ENCODE measurements around the gene MAPK8IP2.

The MAPK8IP2 gene

GRCh38 chr22:50576070-50576469, 24.5 kb upstream of the MAPK8IP2 start:
- DNase-seq, result no peak

- DNase-seq, result no peak
Observed at GRCh38 chr22:50576806-50577696, 23.5 kb upstream of the MAPK8IP2 start.

- DNase-seq, result no peak
Observed at GRCh38 chr22:50577697-50577986, 23.0 kb upstream of the MAPK8IP2 start.

GRCh38 chr22:50577987-50578775, 22.4 kb upstream of the MAPK8IP2 start, which contains the start of gene CPT1B:
Gene CPT1B, minus strand, starts transcription at chr22:50578427. Its CDS starts 512 bp downstream, at chr22:50577915.
- no peak for DNase-seq

- DNase-seq, result no peak
Observed at GRCh38 chr22:50578776-50579310, 21.8 kb upstream of the MAPK8IP2 start.

GRCh38 chr22:50579752-50580151, 20.8 kb upstream of the MAPK8IP2 start:
- DNase-seq, result no peak

- DNase-seq, result no peak
Observed at GRCh38 chr22:50581031-50581949, 19.3 kb upstream of the MAPK8IP2 start.

- peak; percentile 35 to 56 for DNase-seq
Observed at GRCh38 chr22:50581950-50582492, 18.6 kb upstream of the MAPK8IP2 start.

GRCh38 chr22:50582493-50583293, 17.9 kb upstream of the MAPK8IP2 start, which contains the start of gene CHKB:
Gene CHKB, minus strand, starts transcription at chr22:50582849. Its CDS starts 68 bp downstream, at chr22:50582781.
- DNase-seq, result peak; percentile 98 to 99

GRCh38 chr22:50583294-50583861, 17.2 kb upstream of the MAPK8IP2 start:
- DNase-seq, result no peak

- DNase-seq, result no peak
Observed at GRCh38 chr22:50584106-50585096, 16.2 kb upstream of the MAPK8IP2 start.

GRCh38 chr22:50585238-50585637, 15.4 kb upstream of the MAPK8IP2 start:
- no peak for DNase-seq

GRCh38 chr22:50585781-50586180, 14.8 kb upstream of the MAPK8IP2 start:
- DNase-seq, result no peak

- no peak for DNase-seq
Observed at GRCh38 chr22:50586416-50586815, 14.2 kb upstream of the MAPK8IP2 start.

GRCh38 chr22:50587407-50587806, 13.2 kb upstream of the MAPK8IP2 start:
- no peak for DNase-seq

- DNase-seq, result no peak
Observed at GRCh38 chr22:50595189-50595588, 5.4 kb upstream of the MAPK8IP2 start.

- no peak for DNase-seq
Observed at GRCh38 chr22:50597097-50597496, 3.5 kb upstream of the MAPK8IP2 start.

GRCh38 chr22:50599816-50600455, 657 bp upstream of the MAPK8IP2 start:
- peak; percentile 63 to 69 for DNase-seq
